Caki2 (cell line): ENCODE results near the gene VARS2. TPM values are rescaled to one million over a fixed set of nuclear protein-coding genes. Genes with fewer than 3 reads are reported as not detected.
A peak's percentile ranks its signal among the peaks of the same experiment; 100 is the strongest.
"Not testable (repeated sequence)": the region's sequence is repeated elsewhere in the genome, so short reads cannot be mapped to it uniquely, and the experiment has no call there.

Experiments used
- DNase-seq: peaks from one replicate; pipeline ENCODE4 v3.0.0-alpha.2; 2015; ENCODE audit warnings: low read depth
- in situ Hi-C: cut with HindIII; loops from 2 replicates; pipeline ENCODE4 v1.10.0; 2016; ENCODE audit warnings: low sequenced_read_pairs, low pct_unique_long_range_greater_than_20kb, mixed read lengths
- total RNA-seq: library from RNA; depleted of rRNA; stranded (reverse); fragments of >200 nt; shearing (Covaris generic); gene quantifications from 2 replicates; pipeline ENCODE4 v1.2.3, GENCODE V29; 2014; ENCODE audit warnings: low replicate concordance

Gene VARS2
- total RNA-seq, 1 experiment from 2014 or later = 29.5 TPM

GRCh38 chr6:30914854-30915590 is 984 bp downstream of the VARS2 start:
- DNase-seq = no peak
- in situ Hi-C loops = no loop called here

GRCh38 chr6:30915591-30915946 is 1.5 kb downstream of the VARS2 start:
- DNase-seq = peak; percentile 72

DNA sequence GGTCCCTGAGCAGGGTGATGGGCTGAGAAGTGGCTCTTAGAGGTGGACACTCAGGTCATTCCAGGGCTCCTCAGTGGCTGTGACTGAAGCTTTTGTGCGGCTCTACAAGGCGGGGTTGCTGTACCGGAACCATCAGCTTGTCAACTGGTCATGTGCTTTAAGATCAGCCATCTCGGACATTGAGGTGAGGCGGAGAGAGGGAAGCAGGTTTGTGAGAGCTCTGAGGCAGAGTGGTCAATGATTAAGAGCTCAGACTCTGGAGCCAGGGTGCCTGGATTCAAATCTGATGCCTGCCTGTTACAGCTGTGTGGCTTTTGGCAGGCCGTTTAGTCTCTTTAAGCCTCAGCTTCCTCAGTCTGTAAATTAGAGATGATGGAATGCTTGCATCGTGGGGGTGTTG is 3.0 kb downstream of the VARS2 start:
- in situ Hi-C loops = no loop called here
- no peak for DNase-seq

More at GRCh38 chr6:30915591-30915946, 1.5 kb downstream of the VARS2 start:
- in situ Hi-C loops = no loop called here

DNA sequence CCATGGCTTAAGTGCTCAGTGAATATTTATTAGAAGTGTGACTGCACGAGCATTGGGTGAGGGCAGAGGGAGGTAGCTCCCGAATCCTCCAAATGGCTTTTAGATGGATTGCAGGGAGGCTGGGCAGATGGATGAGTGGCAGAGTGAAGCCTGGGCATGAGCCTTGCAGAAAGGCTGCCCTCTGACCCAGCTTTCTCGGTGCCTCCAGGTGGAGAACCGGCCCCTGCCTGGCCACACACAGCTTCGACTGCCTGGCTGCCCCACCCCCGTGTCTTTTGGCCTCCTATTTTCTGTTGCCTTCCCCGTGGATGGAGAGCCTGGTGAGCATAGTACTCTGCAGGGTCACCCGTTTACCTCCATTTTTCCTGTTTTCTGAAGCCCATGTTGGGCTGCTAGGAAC is 3.4 kb downstream of the VARS2 start:
- in situ Hi-C loops = no loop called here
- DNase-seq = no peak

DNA sequence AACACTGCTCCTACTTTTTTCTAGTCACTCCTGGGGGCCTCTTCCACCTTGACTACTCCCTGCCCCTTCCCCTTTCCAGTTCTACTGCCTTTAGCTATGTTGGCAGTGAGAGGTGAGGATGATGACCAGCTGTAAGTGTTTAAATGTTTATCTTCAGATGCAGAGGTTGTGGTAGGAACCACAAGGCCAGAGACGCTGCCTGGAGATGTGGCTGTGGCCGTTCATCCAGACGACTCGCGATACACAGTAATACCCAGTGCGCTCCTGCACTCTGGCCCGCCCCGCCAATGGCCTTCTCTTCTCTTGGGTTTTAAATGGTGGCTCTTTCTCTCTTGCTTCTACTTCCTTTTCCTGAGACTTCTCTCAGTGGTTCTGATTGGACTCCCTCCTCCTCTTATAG is 4.6 kb downstream of the VARS2 start:
- in situ Hi-C loops = no loop called here
- no peak for DNase-seq

GRCh38 chr6:30922447-30922852 is 8.4 kb downstream of the VARS2 start:
- in situ Hi-C loops = no loop called here

DNA sequence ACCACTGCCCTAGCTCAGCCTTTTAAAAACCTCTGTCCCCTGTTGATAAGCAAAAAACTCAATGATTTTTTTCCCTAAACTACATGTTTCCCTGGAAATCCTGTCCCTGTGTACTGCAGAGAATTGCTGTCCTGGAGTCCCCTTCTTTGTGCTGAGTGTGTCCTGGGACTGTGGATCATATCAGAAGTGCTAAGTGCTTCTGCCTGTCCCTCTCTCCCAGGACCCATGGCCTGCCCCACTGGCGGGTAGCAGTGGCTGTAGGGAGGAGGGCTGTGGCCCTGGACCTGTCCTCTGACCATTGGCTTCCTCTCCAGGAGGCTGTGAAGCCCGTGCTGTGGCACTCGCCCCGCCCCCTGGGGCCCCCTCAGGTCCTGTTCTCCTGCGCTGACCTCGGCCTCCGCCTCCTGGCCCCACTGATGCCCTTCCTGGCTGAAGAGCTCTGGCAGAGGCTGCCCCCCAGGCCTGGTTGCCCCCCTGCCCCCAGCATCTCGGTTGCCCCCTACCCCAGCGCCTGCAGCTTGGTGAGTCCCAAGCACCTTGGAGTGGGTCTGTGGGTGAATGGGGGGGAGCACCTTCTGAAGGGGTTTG is 10.1 kb downstream of the VARS2 start:
- DNase-seq, in situ Hi-C loops: not testable (repeated sequence)

More at GRCh38 chr6:30922447-30922852, 8.4 kb downstream of the VARS2 start:
- DNase-seq = no peak

DNA sequence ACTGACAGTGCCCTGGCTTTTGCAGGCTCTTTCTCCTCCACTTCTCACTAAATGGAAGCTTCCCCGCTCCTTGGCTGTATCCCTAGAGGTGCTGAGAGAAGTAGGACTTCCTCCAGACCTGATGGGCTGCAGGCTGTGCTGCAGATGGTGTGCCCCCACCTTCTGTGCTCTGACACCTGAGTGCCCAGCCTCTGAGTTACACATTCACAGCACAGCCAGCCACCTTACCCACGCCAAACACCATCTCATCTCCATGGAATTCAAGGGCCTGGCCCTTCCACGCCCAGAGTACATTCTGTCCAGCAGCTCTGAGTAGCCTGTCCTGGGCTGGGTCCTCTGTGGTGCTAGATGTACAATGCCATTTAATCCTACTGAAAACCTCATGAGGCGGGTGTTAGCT is 12.6 kb downstream of the VARS2 start:
- DNase-seq = peak; percentile 57
- in situ Hi-C loops = no loop called here

GRCh38 chr6:30927080-30927479 is 13.0 kb downstream of the VARS2 start:
- in situ Hi-C loops = not testable (repeated sequence)

DNA sequence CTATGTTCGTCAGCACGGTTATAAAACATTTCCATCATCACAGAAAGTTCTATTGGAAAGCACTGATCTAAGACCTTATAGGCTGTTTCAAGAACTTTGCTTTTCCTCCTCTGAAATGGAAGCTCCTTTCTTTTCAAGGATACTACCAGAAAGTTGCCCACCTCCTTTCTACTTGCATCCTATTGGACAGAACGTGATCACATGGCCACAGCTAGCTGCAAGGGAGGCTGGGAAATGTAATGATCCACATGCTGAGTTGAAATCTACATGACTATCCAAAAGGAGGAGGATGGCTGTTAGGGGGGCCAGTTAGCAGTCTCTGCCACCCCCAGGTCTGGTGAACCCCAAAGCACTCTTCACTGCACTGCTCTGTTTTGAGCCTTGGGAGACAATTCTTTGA is 14.6 kb downstream of the VARS2 start:
- DNase-seq = no peak
- in situ Hi-C loops = no loop called here

More at GRCh38 chr6:30927080-30927479, 13.0 kb downstream of the VARS2 start:
- DNase-seq = not testable (repeated sequence)

DNA sequence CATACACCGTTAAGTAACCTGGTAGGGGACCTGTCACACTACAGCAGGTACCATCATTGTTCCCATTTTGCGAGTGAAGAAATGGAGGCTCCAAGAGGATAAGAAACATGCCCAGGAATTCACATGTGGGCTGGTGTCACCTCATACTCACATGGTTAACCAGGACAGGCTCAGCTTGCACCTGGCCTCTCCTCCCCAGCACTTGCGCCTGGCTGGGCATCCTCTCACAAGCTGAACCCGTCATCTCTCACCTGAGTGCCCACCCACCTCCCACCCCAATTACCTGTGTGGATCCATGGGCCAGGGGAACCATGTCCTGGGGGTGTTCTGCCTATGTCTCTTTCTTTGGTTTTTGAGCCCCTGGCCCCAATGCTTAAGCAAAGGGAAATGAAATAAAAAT is 16.5 kb downstream of the VARS2 start:
- DNase-seq = no peak
- in situ Hi-C loops = no loop called here

DNA sequence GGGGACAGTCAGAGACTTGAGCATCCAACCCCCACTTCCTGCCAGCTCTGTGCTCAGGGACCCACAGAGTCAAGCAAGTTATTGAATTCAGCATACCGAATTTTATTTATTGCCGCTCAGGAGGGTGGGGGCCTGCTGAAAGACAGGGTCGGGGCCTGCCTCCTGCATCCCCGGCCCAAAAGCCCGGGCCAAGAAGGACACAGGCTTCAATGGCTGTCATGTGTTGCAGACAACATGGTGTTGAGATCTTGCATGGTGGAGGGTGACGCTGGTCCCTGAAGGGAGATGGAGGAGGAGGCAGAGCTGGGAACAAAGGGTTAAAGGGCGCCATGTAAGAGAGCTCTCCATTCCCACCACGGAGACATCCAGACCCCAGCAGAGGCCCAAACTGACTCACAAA is 17.2 kb downstream of the VARS2 start:
- in situ Hi-C loops = no loop called here
- no peak for DNase-seq

- in situ Hi-C loops = no loop called here
Measured at GRCh38 chr6:30931969-30932645, 18.1 kb downstream of the VARS2 start, which contains the start of gene SFTA2. Gene SFTA2, minus strand, starts transcription at chr6:30932170. Its CDS starts 74 bp downstream, at chr6:30932096.

DNA sequence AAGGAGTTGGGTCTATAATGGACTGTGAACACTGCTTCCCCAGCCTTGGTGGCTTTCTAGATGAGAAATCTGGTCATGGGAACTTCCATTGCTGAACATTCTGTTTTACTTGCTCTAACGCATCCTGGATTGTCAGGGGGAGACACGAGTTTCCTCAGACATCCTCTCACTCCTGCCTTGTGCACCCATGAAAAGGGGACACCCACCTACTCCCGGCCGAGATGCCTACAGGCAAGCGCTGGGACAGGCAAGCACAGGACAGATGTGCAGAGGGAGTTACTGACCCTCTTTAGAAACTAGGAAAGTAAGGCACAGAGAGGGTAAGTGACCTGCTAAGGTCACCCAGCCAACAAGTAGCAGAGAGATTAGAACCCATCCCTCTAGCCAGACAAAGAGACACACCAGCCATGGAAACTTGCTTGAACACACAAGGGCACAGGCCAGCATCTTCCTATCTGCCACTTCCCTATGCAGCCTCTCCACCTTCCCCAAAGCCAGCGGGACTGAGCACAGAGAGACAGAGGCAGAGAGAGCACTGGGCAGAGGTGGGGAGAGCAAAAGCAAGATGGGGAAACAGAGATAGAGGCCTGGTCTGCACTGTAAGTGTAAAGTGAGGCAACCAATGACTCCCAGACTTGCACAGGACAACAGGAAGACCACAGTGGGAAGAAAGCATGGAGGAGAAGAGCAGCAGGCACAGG is 18.8 kb downstream of the VARS2 start:
- in situ Hi-C loops = no loop called here
- DNase-seq = no peak

More at GRCh38 chr6:30931969-30932645, 18.1 kb downstream of the VARS2 start, which contains the start of gene SFTA2:
- peak; percentile 23 for DNase-seq

DNA sequence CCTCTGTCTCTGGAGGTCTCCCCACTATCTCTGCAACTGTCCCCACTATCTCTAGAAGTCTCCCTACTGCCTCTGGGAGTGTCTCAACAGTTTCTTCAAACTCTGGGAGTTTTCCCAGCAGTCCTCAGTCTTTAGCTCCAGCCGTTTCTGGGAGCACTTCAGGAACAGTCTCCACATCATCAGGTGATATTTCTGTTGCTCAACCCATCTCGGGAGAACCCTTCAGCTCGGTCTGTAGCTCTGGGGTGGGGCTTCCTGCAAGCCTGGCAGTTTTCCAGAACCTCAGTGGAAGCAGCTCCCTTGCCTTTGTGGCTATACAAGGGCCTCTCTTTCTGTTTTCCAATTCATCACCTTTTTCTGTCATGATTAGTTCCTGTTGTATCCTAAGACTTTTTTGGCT is 21.0 kb downstream of the VARS2 start:
- no peak for DNase-seq
- in situ Hi-C loops = no loop called here

GRCh38 chr6:30937265-30937664 is 23.2 kb downstream of the VARS2 start:
- in situ Hi-C loops = no loop called here
- DNase-seq = no peak

DNA sequence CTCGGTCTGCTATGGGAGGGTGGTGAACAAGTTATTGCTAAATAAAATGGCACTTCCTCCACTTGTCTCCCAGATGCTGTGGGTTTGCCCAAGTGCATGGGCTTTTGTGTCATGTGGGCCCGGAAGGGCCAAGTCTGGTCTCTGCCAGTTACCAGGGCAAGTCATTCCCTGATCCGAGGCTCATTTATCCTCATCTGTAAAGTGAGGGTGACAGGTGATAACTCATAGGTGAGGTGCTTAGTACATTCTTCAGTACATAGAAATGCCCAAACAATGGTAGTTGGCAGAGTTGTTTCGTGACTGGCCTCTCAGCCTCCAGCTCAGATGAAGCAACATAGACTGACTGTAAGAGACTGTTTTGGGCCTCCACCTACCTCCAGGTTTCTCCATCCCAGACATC is 24.7 kb downstream of the VARS2 start:
- no peak for DNase-seq
- in situ Hi-C loops = no loop called here

- in situ Hi-C loops = no loop called here
- DNase-seq = no peak
Measured at GRCh38 chr6:30939473-30939872, 25.4 kb downstream of the VARS2 start.
